Raji (cell line): ENCODE data around the gene ECHS1.

Source experiments
- POLR2A ChIP-seq: IDR thresholded peaks from 2 replicates; pipeline ENCODE4 v1.6.1; 2011; ENCODE audit warnings: low read depth, low read length, control low read depth; ENCODE audit not compliant: insufficient read depth

The ECHS1 gene

DNA sequence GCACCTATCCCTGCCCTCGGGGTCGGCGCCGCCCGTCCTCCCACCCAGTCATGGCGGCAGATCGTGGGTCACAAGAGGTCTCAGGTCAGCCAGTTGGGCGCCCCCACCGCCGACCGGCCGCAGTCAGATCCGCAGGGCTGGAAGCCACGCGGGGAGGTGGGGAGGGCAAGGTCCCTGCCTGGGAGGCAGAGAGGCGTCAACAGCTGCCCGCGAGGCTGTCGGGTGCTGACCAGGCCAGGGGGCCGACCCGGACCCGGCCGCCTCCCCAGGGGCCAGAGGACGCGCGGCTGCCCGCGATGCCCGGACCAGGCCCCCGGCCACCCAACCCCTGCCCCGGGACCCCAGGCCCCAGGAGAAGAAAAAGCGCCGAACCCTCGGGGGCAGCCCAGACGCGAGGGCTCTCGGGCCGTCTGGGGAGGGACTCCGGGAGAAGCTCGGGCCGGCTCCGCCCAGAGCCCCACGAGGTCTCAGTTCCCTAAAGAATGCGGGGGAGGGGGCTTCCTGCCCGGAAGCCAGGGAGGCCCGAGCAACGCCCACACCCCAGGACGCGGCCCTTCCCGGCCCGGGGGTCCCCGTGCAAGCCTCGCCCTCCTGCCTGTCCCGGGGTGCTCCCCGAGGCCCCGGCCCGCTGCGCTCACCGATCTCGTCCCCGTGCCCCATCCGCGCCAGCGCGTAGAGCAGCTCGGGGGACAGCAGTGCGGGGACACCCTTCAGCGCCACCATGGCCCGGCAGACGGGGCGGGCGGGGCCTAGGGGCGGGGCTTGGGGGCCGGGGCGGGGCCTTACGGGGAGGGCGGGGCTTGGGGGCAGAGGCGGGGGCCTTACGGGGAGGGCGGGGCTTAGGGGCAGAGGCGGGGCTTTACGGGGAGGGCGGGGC, 15.6 kb downstream of the ECHS1 start, which contains the start of gene FUOM:
FUOM (minus strand) TSS at position 735 of the 877 bp plus-strand sequence; CDS start at position 723, 12 bp downstream.
- TF ChIP-seq POLR2A, result no peak

DNA sequence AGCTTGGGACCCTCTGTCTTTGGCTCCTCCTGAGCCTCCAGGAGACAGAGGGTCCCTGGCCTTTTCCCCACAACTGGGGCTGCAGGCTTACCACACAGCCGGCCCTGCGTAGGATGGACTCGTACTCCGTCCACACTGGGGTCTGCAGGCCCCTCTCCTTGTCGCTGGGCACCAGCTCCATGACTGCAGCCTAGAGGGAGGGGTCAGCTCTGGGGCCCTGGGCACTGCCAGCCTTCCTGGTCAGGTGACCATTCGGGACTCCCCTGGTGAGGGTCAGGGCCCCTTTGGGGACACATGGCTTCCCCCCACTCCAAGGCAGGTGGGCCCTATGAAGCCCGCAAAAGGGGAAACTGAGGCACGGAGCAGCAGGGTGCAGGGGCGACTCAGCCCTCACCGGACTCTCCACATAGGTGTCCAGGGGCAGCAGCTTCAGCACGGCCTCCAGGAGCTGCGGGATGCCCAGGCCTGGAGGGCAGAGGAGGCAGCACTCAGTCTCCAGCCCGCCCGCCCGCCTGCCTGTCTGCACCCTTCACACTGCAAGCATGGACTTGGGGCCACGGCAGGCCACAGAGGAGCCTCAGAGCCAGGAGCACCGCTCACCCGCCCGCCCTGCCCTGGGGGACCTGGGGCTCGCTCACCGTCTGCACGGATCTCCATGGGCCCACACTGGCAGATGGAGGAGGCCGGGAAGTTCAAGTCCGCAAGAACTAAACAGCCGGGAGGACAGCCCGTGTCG, 16.4 kb downstream of the ECHS1 start:
- TF ChIP-seq POLR2A, result no peak

DNA sequence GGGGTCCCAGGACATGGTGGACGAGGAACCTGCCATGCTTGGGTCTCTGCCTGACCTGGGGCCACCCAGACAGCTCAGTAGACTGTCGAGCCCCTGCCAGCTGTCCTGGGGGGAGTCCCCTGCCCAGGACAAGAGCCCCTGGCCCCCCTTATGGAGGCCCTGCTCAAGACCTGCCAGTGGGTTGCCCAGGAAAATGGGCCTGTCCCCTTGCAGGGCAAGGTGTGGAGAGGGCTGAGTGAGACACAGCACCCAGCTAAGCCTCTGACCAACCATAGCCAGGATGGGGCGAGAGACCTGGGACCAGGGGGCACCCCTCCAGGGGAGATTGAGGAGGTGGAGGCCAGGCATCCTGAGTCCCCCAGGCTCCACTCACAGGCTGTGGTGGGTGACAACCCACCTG, 17.2 kb downstream of the ECHS1 start:
- no peak for TF ChIP-seq POLR2A

GRCh38 chr10:133355266-133355665, 17.9 kb downstream of the ECHS1 start:
- no peak for TF ChIP-seq POLR2A

- no peak for TF ChIP-seq POLR2A
Measured at GRCh38 chr10:133354672-133355240, 18.4 kb downstream of the ECHS1 start.

- no peak for TF ChIP-seq POLR2A
Measured at GRCh38 chr10:133353988-133354605, 19.1 kb downstream of the ECHS1 start.

DNA sequence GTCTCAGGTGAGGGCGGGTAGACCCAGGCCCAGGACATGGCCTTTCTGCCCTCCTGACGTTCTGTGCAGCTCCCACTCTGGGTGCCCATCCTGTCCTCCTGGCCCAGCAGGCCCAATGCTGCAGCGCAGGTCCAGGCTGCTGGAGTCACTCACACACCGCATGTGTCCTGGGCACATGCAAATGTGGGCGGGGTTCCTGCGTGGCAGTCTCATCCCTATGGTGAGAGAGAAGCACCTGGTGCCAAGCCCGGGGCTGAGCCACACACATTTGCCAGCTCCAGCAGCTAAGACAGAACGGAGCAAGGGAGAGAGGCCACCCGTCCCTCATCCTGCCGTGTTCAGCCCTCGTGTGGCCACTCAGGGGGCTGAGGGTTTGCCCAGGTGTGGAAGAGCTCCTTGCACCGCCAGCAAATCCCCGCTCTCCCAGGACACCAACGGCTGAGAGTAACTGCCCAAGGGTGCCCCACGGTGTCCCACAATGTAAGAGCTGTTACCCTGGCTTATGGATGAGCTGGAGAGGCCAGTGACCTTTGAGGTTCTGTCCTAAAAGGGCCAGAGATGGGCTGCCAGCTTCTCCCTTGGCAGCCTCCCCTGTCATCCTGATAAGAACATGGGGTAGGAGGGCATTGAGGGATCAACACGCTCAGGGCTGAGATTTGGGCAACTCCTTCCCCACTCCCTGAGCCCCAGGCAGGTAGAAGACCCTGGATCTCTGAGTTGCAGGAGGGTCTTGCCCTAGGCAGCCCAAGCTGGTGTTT, 19.8 kb downstream of the ECHS1 start:
- no peak for TF ChIP-seq POLR2A

GRCh38 chr10:133351408-133352318, 21.5 kb downstream of the ECHS1 start:
- TF ChIP-seq POLR2A, result no peak

DNA sequence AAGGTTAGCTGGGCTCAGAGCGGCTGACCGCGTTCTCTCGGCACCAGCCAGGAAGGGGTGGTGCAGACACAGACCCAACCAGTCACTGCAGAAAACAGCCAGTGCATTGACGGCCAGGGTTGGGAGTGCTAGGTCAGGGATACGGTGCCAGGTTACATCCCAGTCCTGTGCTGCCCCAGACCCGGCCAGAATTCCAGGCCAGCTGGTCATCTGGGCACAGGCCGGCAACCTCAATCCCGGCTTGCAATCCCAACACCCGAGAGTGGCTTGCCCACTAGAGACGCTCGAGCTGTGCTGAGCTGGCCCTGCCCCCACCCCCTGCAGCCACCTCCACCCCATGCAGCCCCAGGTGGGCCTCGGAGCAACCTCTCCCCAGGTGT, 22.2 kb downstream of the ECHS1 start:
- no peak for TF ChIP-seq POLR2A

DNA sequence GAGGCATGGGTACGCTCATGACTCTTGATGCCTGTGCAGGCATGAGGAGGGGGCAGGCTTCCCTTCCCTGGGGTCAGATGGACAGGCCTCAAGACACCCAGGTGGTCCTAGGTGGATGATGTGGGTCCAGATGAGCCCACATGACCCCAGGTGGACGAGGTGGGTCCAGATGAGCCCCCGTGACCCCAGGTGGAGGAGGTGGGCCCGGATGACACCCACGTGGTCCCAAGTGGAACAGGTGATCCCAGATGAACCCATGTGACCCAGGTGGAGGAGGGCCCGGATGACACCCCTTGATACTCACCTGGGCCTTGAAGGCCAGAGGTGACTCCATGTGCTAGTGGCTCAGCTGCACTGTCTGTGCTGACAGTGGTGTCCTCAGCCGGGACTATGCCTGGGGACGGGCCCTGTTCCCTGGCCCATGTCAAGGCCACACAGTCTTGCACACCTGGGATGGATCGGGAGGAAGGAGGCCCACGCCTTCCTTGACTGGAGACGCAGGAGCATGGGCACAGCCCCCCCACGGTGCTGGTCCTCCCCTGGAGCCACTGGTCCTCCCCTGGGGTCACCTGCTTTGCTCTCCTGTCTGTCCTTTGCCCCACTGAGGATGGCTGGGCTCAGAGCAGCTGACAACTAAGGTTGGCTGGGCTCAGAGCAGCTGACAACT, 22.7 kb downstream of the ECHS1 start:
- no peak for TF ChIP-seq POLR2A

DNA sequence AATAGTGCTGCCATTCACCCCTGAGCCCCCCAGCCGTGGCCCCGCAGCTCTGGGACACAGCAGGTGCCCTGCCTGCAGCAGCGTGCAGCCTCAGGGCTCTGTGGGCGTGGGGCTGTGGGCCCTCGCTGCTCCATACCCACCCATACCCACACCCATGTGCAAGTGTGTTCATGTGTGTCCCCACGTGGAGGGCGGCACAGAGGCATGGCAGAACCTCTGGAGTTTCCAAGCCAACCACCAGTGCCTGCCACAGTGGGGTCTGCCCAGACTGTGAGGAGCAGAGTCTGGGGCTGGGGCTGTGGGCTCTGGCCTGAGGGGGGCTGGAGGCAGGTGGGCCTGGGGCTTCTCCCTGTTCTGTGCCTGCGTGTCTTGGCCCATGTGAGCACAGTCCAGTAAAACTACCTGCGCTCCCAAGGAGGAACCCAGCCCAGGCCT, 23.6 kb downstream of the ECHS1 start:
- no peak for TF ChIP-seq POLR2A

- TF ChIP-seq POLR2A, result no peak
Measured at GRCh38 chr10:133349160-133349568, 24.0 kb downstream of the ECHS1 start.

- TF ChIP-seq POLR2A, result no peak
Measured at GRCh38 chr10:133347710-133348517, 25.2 kb downstream of the ECHS1 start.

GRCh38 chr10:133346413-133346812, 26.7 kb downstream of the ECHS1 start:
- TF ChIP-seq POLR2A, result no peak
